Measurements from ENCODE around the gene PCDHA4. TPM values are rescaled to one million over a fixed set of nuclear protein-coding genes. Genes with fewer than 3 reads are reported as not detected.
"Not testable (repeated sequence)": the region's sequence is repeated elsewhere in the genome, so short reads cannot be mapped to it uniquely, and the experiment has no call there.

Gene PCDHA4
- total and polyA plus RNA-seq, 7 donors: 0.38 to 1.2 (median 1.1) TPM; not detected in 2

- no peaks in the 10 kb centered on the region for H3K4me1 ChIP-seq
These were observed 20.8 kb upstream of the PCDHA4 start, which contains the start of gene PCDHA1 for GRCh38 chr5:140785905-140786686. Gene PCDHA1 (plus strand): TSS chr5:140786140.

GRCh38 chr5:140787422-140787821 is 19.4 kb upstream of the PCDHA4 start:
- intact Hi-C loops (cut with DNase I); H3K4me1 ChIP-seq; DNase-seq; H3K36me3 ChIP-seq; H3K4me3 ChIP-seq; H3K27ac ChIP-seq: not testable (repeated sequence)
- Histone ChIP-seq H3K27me3 (peaks cover 0 to 59% (median 14%) of the 10 kb centered on the region in 3 donors), H3K9me3 (peaks cover 11 to 39% (median 31%) of the 10 kb centered on the region in 4 donors)
- 53 to 77% methylated on average over 44 of the region's 44 CpGs for WGBS, 2 donors

More at GRCh38 chr5:140785905-140786686, 20.8 kb upstream of the PCDHA4 start, which contains the start of gene PCDHA1:
- intact Hi-C loops (cut with DNase I): no loop called here
- H3K27me3 ChIP-seq: peaks cover 0 to 59% (median 14%) of the 10 kb centered on the region in 3 donors
- H3K27ac ChIP-seq: no peak within 1 kb of the TSS
- DNase-seq: no peak
- TF ChIP-seq POLR2A (IDR thresholded peaks at IDR 0.05): no peak
- no peak for TF ChIP-seq CTCF (IDR thresholded peaks at IDR 0.05)
- TF ChIP-seq POLR2AphosphoS5 (IDR thresholded peaks at IDR 0.05): no peak
- TF ChIP-seq EP300 (IDR thresholded peaks at IDR 0.05): no peak
- H3K36me3 ChIP-seq: no peaks in the 10 kb centered on the region
- H3K4me3 ChIP-seq: no peak within 1 kb of the TSS
- H3K9me3 ChIP-seq: peaks cover 11 to 44% (median 35%) of the 10 kb centered on the region in 4 donors
- WGBS, 2 donors: 28 to 48% methylated on average over 29 of the region's 29 CpGs

GRCh38 chr5:140787849-140788504 is 18.9 kb upstream of the PCDHA4 start:
- WGBS, 2 donors: 52 to 76% methylated on average over 70 of the region's 70 CpGs
- intact Hi-C loops (cut with DNase I): not testable (repeated sequence)

GRCh38 chr5:140791089-140791488 is 15.8 kb upstream of the PCDHA4 start:
- DNase-seq: no peak
- no peak overlapping the region for H3K27ac ChIP-seq
- no peaks in the 10 kb centered on the region for H3K4me1 ChIP-seq
- H3K4me3 ChIP-seq: no peak overlapping the region
- intact Hi-C loops (cut with DNase I): no loop called here
- no peak for TF ChIP-seq POLR2A (IDR thresholded peaks at IDR 0.05)
- TF ChIP-seq CTCF (IDR thresholded peaks at IDR 0.05): no peak
- TF ChIP-seq POLR2AphosphoS5 (IDR thresholded peaks at IDR 0.05): no peak
- TF ChIP-seq EP300 (IDR thresholded peaks at IDR 0.05): no peak
- WGBS, 2 donors: 22 to 47% methylated on average over 2 of the region's 2 CpGs
- peaks cover 0 to 80% (median 14%) of the 10 kb centered on the region in 3 donors for H3K27me3 ChIP-seq
- no peaks in the 10 kb centered on the region for H3K36me3 ChIP-seq
- peaks cover 11 to 49% (median 40%) of the 10 kb centered on the region in 4 donors for H3K9me3 ChIP-seq

More at GRCh38 chr5:140787849-140788504, 18.9 kb upstream of the PCDHA4 start:
- H3K9me3 ChIP-seq: peaks cover 11 to 43% (median 32%) of the 10 kb centered on the region in 4 donors
- H3K36me3 ChIP-seq, H3K4me3 ChIP-seq, H3K27ac ChIP-seq, H3K4me1 ChIP-seq, DNase-seq: not testable (repeated sequence)
- H3K27me3 ChIP-seq: peaks cover 0 to 62% (median 14%) of the 10 kb centered on the region in 3 donors

- peak within 1 kb of the TSS in 3 of 4 donors; percentile 16 to 28 (median 25) for H3K4me3 ChIP-seq
- H3K36me3 ChIP-seq: no peaks in the 10 kb centered on the region
- intact Hi-C loops (cut with DNase I): no loop called here
- no peaks in the 10 kb centered on the region for H3K4me1 ChIP-seq
- no peak for DNase-seq
- 28 to 48% methylated on average over 27 of the region's 27 CpGs for WGBS, 2 donors
- peaks cover 0 to 74% (median 0%) of the 10 kb centered on the region in 3 donors for H3K27me3 ChIP-seq
- H3K9me3 ChIP-seq: peaks cover 0 to 34% (median 25%) of the 10 kb centered on the region in 4 donors
- no peak within 1 kb of the TSS for H3K27ac ChIP-seq
- TF ChIP-seq POLR2AphosphoS5 (IDR thresholded peaks at IDR 0.05) (no peak), CTCF (IDR thresholded peaks at IDR 0.05) (no peak), EP300 (IDR thresholded peaks at IDR 0.05) (no peak), POLR2A (IDR thresholded peaks at IDR 0.05) (no peak)
These were observed 12.1 kb upstream of the PCDHA4 start, which contains the start of gene PCDHA2 for GRCh38 chr5:140794595-140795258. Gene PCDHA2 (plus strand): TSS chr5:140794852.
